Prostate gland (tissue), 2 donors: Measurements from ENCODE around the gene SLCO4A1.

ENCODE experiments used
- CTCF ChIP-seq, 4 experiments: fragments of 200-600 bp in 2 of 4; fragments of 450-650 bp in 2 of 4; sonication (generic) in 2 of 4; IDR thresholded peaks; 1 replicate in 3 of 4; 2 replicates in 1 of 4; pipeline ENCODE4 v1.5.1; 2016 to 2019; ENCODE audit warnings: antibody characterized with exemption in 4 of 4, mild to moderate bottlenecking in 2 of 4, moderate library complexity in 2 of 4
- POLR2A ChIP-seq: fragments of 450-650 bp; IDR thresholded peaks from one replicate; pipeline ENCODE4 v1.6.1; 2016; ENCODE audit warnings: antibody characterized with exemption, mild to moderate bottlenecking

GRCh38 chr20:62688083-62688482, 45.8 kb downstream of the SLCO4A1 start:
- TF ChIP-seq CTCF (IDR thresholded peaks at IDR 0.05) (no peak), POLR2A (no peak)
